CD4-positive, alpha-beta T cell (primary cell): ENCODE data around the gene TENM4. TPM values are rescaled to one million over a fixed set of nuclear protein-coding genes. Genes with fewer than 3 reads are reported as not detected.

Source experiments
- ATAC-seq: fragments of 200-7000 bp; cut with Tn5 transposase; one replicate; pipeline ENCODE4 v1.10.0; 2022; ENCODE audit warnings: mild to moderate bottlenecking; ENCODE audit not compliant: poor library complexity
- CTCF ChIA-PET: fragments of 350-600 bp; sonication (Branson Sonifier 250); formaldehyde crosslinking; loops from one replicate; lab custom pipeline; 2021; ENCODE audit warnings: antibody characterized with exemption, inconsistent platforms; lab: Charles Lee
- POLR2A ChIA-PET: fragments of 350-600 bp; sonication (Branson Sonifier 250); formaldehyde crosslinking; loops from one replicate; lab custom pipeline; 2021; ENCODE audit warnings: antibody characterized with exemption, inconsistent platforms; lab: Charles Lee
- DNase-seq, 14 experiments: peaks; one replicate each; pipeline ENCODE4 v3.0.0-alpha.2; 2013 to 2020; ENCODE audit warnings: mixed read lengths in 2 of 14
- H3K27ac ChIP-seq, 2 donors: one replicate each; pipeline versions ENCODE4 v1.5.1 to v1.7.0; 2013; ENCODE audit warnings: low read length in 2 of 2, low read depth in 1 of 2, mild to moderate bottlenecking in 1 of 2
- H3K27me3 ChIP-seq, 2 experiments: 1 replicate in 1 of 2; 2 replicates in 1 of 2; pipeline versions ENCODE4 v1.6.1 to v1.7.0; 2013; ENCODE audit warnings: low read length in 2 of 2, control low read depth in 1 of 2, mild to moderate bottlenecking in 1 of 2, moderate library complexity in 1 of 2; ENCODE audit not compliant: insufficient read depth in 2 of 2, control insufficient read depth in 1 of 2
- H3K36me3 ChIP-seq: one replicate; pipeline ENCODE4 v1.6.1; 2013; ENCODE audit warnings: low read length, control low read depth; ENCODE audit not compliant: insufficient read depth
- H3K4me1 ChIP-seq: one replicate; pipeline ENCODE4 v1.6.1; 2013; ENCODE audit warnings: low read length, control low read depth; ENCODE audit not compliant: insufficient read depth
- H3K4me3 ChIP-seq: one replicate; pipeline ENCODE4 v1.5.1; 2013; ENCODE audit warnings: mild to moderate bottlenecking, low read length, moderate library complexity
- H3K9me3 ChIP-seq, 2 experiments: 1 replicate in 1 of 2; 2 replicates in 1 of 2; pipeline versions ENCODE4 v1.6.1 to v1.7.0; 2013; ENCODE audit warnings: low read length in 2 of 2, mild to moderate bottlenecking in 2 of 2, control low read depth in 1 of 2, moderate library complexity in 1 of 2; ENCODE audit not compliant: control insufficient read depth in 1 of 2, insufficient read depth in 1 of 2
- H3K27ac Mint-ChIP-seq: one replicate; pipeline ENCODE4 v1.8.0; 2020; ENCODE audit warnings: mixed read lengths
- H3K27me3 Mint-ChIP-seq: one replicate; pipeline ENCODE4 v1.8.0; 2021; ENCODE audit warnings: mixed read lengths
- H3K36me3 Mint-ChIP-seq: one replicate; pipeline ENCODE4 v1.8.0; 2021; ENCODE audit warnings: low read depth, mixed read lengths
- H3K4me1 Mint-ChIP-seq: one replicate; pipeline ENCODE4 v1.8.0; 2021; ENCODE audit warnings: low read depth, mixed read lengths
- H3K4me3 Mint-ChIP-seq: one replicate; pipeline ENCODE4 v1.8.0; 2020; ENCODE audit warnings: mild to moderate bottlenecking, mixed read lengths
- H3K9me3 Mint-ChIP-seq: one replicate; pipeline ENCODE4 v1.8.0; 2020; ENCODE audit warnings: mixed read lengths
- CTCF ChIP-seq: fragments of 200-600 bp; IDR thresholded peaks from one replicate; pipeline ENCODE4 v1.8.0; 2022; ENCODE audit warnings: antibody characterized with exemption, mild to moderate bottlenecking
- intact Hi-C, 2 experiments: fragments of 100-400 bp; cut with DNase I in 1 of 2; cut with micrococcal nuclease in 1 of 2; formaldehyde crosslinking; loops; one replicate each; pipeline versions ENCODE4 v1.15.1 to v1.9.0; 2023 to 2025; cut with DNase I, micrococcal nuclease
- total RNA-seq, 174 experiments: library from RNA in 2 of 174; stranded (reverse) in 2 of 174; gene quantifications; one replicate each; pipeline ENCODE4 v1.2.3 and lab custom pipeline; 2021 to 2026

TENM4 gene
- total RNA-seq, 2 experiments from 2014 or later = 0.22 to 0.31 TPM

GRCh38 chr11:79055856-79056631, 384.8 kb downstream of the TENM4 start:
- no peaks in the 10 kb centered on the region for H3K9me3 Mint-ChIP-seq
- no peaks in the 10 kb centered on the region for H3K36me3 Mint-ChIP-seq
- no peaks in the 10 kb centered on the region for H3K4me1 Mint-ChIP-seq
- Histone ChIP-seq H3K36me3 (no peaks in the 10 kb centered on the region), H3K4me3 (no peak overlapping the region), H3K4me1 (no peaks in the 10 kb centered on the region), H3K27me3 (no peaks in the 10 kb centered on the region), H3K9me3 (no peaks in the 10 kb centered on the region), H3K27ac (no peak overlapping the region)
- TF ChIP-seq CTCF = no peak
- DNase-seq = no peak
- H3K27me3 Mint-ChIP-seq = peaks cover 34% of the 10 kb centered on the region
- intact Hi-C loops = no loop called here
- POLR2A ChIA-PET = no interaction called here
- CTCF ChIA-PET = no interaction called here
- H3K27ac Mint-ChIP-seq = no peak overlapping the region
- no peak for ATAC-seq
- H3K4me3 Mint-ChIP-seq = no peak overlapping the region

- no peak for DNase-seq
- H3K9me3 ChIP-seq = no peaks in the 10 kb centered on the region
- intact Hi-C loops = no loop called here
- H3K4me3 Mint-ChIP-seq = no peak overlapping the region
- H3K36me3 ChIP-seq = no peaks in the 10 kb centered on the region
- ChIA-PET CTCF (no interaction called here), POLR2A (no interaction called here)
- no peaks in the 10 kb centered on the region for H3K9me3 Mint-ChIP-seq
- no peak overlapping the region for H3K4me3 ChIP-seq
- H3K27me3 Mint-ChIP-seq = peaks cover 36% of the 10 kb centered on the region
- no peak overlapping the region for H3K27ac Mint-ChIP-seq
- no peaks in the 10 kb centered on the region for H3K4me1 Mint-ChIP-seq
- no peaks in the 10 kb centered on the region for H3K27me3 ChIP-seq
- no peak for ATAC-seq
- H3K27ac ChIP-seq = no peak overlapping the region
- no peak for TF ChIP-seq CTCF
- no peaks in the 10 kb centered on the region for H3K4me1 ChIP-seq
- no peaks in the 10 kb centered on the region for H3K36me3 Mint-ChIP-seq
Measured at GRCh38 chr11:79054636-79055035, 386.2 kb downstream of the TENM4 start.

- POLR2A ChIA-PET = no interaction called here
- H3K27me3 Mint-ChIP-seq = peaks cover 34% of the 10 kb centered on the region
- no peak for TF ChIP-seq CTCF
Measured at GRCh38 chr11:79052544-79052943, 388.3 kb downstream of the TENM4 start.

More at GRCh38 chr11:79052544-79052943, 388.3 kb downstream of the TENM4 start:
- Mint-ChIP-seq H3K27ac (no peak overlapping the region), H3K4me3 (no peak overlapping the region), H3K4me1 (no peaks in the 10 kb centered on the region), H3K36me3 (no peaks in the 10 kb centered on the region), H3K9me3 (no peaks in the 10 kb centered on the region)
- DNase-seq (no peak), ATAC-seq (no peak)
- H3K27ac ChIP-seq = no peak overlapping the region
- no peaks in the 10 kb centered on the region for H3K27me3 ChIP-seq
- H3K9me3 ChIP-seq = no peaks in the 10 kb centered on the region
- H3K4me3 ChIP-seq = no peak overlapping the region
- no peaks in the 10 kb centered on the region for H3K36me3 ChIP-seq
- no peaks in the 10 kb centered on the region for H3K4me1 ChIP-seq
- CTCF ChIA-PET = no interaction called here
- intact Hi-C loops = no loop called here
